ENCODE data around the gene FXYD1. TPM values are rescaled to one million over a fixed set of nuclear protein-coding genes. Genes with fewer than 3 reads are reported as not detected.

The FXYD1 gene
- total RNA-seq, 1 donor from 2014 or later, result 489 TPM

DNA sequence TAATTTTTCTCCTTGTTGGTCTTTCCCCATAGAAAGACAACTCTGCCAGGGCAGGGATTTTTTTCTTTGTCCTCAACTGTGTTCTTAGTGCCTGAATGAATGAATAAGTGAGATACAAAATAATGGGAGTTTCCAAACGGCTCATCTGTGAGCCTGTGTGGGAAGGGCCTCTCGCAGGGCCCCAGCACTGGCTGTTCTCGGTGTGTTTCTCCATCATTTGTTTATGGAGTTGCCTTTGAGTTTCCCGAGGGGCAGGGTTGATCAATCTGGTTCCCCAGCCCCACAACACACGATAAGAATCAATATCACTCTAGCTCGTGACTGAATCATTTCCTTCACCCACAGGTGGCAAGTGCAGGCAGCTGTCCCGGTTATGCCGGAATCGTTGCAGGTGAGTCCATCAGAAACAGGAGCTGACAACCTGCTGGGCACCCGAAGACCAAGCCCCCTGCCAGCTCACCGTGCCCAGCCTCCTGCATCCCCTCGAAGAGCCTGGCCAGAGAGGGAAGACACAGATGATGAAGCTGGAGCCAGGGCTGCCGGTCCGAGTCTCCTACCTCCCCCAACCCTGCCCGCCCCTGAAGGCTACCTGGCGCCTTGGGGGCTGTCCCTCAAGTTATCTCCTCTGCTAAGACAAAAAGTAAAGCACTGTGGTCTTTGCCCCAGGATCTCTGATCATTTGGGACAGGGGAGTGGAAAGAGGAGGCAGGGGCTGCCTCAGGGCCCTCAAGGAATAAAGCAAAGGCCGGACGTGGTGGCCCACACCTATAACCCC, 30.8 kb downstream of the FXYD1 start:
- DNase-seq (no peak), ATAC-seq (no peak)
- intact Hi-C loops (cut with micrococcal nuclease), result no loop called here

DNA sequence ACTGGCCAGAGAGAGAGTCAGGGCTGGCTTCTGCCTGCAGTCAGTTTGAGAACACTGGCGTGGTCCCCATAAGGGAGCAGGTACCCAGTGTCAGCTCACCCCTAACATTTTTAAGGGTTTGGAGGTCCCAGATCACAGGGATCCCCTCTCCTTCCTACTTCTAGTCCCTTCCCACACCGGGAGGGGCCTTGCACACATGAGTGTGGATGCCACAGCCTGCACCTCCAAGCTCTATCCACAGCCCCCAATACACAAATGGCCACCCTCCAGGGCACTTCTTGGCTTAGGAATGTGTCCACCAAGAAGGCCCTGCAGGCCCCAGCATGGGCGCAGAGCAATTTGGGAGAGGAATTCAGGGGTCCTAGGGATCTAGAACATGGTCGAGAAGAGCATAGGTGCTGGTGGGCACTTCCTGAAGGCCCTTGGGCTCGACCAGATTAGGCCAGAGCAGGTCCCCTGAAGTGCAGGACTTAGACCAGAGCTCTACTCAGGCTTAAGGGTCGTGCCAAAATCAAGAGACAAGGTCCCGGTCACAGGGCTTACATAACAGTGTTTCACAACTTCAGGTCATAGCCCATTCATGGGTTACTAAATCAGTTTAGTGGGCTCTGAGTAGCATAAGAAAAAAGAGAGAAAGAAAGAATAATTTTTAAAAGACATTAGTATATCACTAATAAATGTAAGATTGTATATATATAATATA, 31.9 kb downstream of the FXYD1 start:
- intact Hi-C loops (cut with micrococcal nuclease), result no loop called here

DNA sequence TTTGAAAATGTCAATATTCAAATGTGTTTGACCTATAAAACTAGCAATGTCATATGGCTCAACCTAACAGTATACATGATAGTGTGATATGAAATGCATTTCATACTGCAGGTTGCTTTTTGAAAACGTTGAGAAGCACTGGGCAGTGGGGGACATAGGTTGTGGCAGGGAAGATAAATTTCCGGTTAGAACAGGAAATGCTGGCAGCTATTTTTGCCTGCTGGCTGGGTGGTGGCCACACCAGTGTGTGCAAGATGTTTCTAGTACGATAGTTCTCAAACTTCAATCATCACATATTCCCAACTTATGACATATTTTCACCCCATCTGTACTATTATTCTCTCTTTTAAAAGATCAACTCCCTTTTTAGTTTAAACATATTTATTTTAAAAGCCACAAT, 33.1 kb downstream of the FXYD1 start:
- DNase-seq, result no peak
- intact Hi-C loops (cut with micrococcal nuclease), result no loop called here

More for the DNA sequence above, 31.9 kb downstream of the FXYD1 start:
- DNase-seq, result no peak
- ATAC-seq, result peak; percentile 26

DNA sequence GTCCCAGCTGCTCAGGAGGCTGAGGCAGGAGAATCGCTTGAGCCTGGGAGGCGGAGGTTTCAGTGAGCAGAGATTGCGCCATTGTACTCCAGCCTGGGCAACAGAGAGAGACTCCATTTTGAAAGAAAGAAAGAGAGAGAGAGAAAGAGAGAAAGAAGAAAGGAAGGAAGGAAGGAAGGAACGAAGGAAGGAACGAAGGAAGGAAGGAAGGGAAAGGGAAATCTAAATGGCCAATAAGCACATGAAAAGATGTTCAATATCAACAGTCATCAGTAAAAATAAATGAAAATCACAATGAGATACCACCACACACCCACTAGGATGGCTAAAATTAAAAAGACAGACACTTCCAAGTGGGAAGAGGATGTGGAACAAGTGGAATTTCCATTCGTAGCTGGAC, 35.6 kb downstream of the FXYD1 start:
- no peak for ATAC-seq
- intact Hi-C loops (cut with micrococcal nuclease), result no loop called here
- DNase-seq, result no peak

More for the DNA sequence above, 33.1 kb downstream of the FXYD1 start:
- no peak for ATAC-seq

DNA sequence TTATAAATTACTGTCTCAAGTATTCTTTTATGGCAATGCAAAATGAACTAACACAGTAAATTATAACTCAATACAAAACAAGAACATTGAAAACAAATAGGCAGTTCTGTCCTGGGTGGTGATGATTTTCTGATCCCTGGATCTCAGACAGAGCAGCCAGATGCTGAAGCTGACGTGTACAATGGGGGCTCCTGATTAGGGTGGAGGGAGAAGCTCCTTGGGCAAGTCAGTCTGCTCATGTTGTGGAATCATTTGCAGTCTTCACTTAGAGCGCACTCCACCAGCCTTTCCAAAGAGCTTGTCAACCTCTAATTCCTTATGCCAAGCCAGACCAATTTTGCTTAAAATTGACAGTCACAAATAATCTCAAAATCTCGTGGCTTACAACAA, 37.6 kb downstream of the FXYD1 start:
- no peak for ATAC-seq
- DNase-seq, result no peak
- intact Hi-C loops (cut with micrococcal nuclease), result no loop called here

DNA sequence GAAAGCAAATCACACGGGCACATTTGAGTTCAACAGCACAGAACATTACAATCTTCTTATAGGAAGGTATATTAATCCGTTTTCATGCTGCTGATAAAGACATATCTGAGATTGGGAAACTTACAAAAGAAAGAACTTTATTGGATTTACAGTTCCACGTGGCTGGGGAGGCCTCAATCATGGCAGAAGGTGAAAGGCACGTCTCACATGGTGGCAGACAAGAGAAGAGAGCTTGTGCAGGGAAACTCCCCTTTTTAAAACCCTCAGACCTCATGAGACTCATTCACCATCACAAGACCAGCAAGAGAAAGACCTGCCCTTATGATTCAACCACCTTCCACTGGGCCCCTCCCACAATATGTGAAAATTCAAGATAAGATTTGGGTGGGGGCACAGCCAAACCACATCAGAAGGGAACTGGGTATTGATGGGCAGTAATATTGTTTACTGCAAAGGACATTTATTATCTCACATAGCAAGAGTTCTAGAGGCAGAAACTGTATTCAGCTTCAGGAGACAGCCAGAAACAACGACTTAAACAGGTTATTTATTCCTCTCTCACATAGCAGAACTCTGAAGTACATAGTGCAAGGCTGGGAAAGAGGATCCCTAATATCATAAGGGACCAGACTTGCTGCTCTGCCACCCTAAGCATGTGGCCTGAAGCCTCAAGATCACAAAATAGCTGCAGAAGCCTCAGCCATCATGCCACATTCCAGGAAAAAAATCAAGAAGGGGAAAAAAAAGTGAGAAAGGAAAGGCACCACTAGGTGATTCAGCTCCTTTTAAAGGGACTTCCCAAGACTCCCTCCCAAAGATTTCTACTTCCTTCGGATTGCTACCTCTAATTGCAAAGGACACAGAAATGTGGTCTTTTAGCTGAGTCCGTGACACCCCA, 39.0 kb downstream of the FXYD1 start:
- DNase-seq, result no peak
- intact Hi-C loops (cut with micrococcal nuclease), result no loop called here
- no peak for ATAC-seq

DNA sequence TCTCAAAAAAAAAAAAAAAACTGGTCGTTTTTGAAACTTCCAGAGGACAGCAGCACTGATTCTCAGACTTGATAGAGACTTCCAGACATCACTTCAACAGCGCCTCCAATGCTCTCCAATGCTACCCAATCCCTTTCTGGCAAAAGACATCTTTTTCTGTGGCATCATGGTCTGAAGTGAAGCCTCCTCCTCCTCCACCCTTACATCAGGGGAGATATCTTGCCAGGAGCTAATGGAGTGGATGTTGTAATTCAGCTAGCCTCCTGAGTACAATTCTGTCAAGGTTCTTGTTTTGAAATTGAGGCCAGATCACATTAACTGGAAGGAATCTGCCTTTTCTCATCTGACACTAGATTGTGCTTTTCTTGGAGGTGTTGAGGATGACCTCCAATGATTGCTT, 40.1 kb downstream of the FXYD1 start:
- intact Hi-C loops (cut with micrococcal nuclease), result no loop called here
- ATAC-seq, result no peak

DNA sequence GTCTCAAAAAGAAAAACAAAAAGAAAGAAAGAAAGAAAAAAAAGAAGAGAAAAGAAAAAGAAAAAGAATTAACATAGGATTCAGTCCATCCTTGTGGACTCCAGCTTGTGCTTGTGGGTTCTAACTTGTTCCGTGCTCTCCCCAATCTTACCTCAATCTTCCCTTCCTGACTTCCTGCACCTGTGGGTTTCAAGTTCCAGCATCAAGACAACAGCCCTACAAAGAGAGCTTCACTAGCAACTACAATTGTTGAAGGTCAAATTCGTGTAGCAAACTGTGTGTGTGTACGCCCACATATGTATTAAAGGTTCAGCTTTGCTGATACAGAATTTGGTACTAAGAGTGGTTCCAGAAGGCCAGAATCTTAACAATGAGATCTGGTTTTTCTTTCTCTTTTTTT, 41.2 kb downstream of the FXYD1 start:
- ATAC-seq (no peak), DNase-seq (no peak)
- intact Hi-C loops (cut with micrococcal nuclease), result no loop called here

More for the DNA sequence above, 40.1 kb downstream of the FXYD1 start:
- DNase-seq, result no peak

DNA sequence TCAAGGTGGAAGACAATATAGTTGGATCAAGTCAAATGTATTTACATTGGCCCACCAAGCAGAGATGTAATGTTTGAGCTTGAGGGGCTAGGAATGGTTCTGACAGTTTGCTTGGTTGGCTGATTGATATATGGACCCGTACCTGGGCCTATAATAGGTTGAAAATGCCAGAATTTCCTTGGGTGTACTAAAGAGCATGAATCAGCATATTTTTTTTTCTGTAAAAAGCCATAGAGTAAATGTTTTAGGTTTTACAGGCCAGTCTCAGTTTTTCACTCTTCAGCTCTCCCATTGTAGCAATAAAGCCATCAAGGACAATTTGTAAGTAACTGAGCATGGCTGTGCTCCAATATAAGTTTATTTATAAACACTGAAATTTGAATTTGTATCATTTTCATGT, 42.8 kb downstream of the FXYD1 start:
- DNase-seq, result no peak
- intact Hi-C loops (cut with micrococcal nuclease), result no loop called here
- ATAC-seq, result no peak

DNA sequence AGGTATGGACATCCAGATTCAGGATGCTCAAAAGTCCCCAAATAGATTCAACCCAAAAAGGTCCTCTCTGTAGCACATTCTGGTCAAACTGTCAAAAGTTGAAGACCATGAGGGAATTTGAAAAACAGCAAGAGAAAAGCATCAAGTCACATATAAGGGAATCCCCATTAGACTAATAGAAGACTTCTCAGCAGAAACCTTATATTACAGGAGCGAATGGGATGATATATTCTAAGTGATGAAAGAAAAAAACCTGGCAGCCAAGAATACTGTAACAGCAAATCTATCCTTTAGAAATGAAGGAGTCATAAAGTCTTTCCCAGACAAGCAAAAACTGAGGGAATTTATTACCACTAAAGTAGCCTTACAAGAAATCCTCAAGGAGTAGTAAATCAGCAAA, 45.6 kb downstream of the FXYD1 start:
- intact Hi-C loops (cut with micrococcal nuclease), result no loop called here
- no peak for DNase-seq
- no peak for ATAC-seq

DNA sequence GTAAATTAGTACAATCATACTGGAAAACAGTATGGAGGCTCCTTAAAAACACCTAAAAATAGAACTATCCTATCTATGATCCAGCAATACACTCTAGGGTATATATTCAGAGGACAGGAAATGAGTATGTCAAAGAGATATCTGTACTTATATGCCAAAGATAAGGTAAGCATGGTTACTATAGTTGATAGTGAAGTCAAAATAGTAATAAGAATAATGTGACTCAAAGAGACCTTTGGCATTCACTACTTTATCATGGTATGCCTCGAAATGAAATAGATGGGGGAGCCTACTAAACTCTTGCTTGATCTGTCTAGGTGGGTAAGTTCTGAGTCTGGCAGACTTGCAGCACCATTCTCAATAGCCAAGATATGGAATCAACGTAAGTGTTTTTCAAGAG, 46.3 kb downstream of the FXYD1 start:
- DNase-seq (no peak), ATAC-seq (no peak)
- intact Hi-C loops (cut with micrococcal nuclease), result no loop called here

Other genes with a start within 250 kb of the FXYD1 start
- gene ZNF30, start 211.9 kb upstream of the FXYD1 start, total RNA-seq, result 3.7 TPM
- gene ZNF792, start 174.6 kb upstream of the FXYD1 start, total RNA-seq, result 3.4 TPM
- 30.6 TPM for gene GRAMD1A, start 138.5 kb upstream of the FXYD1 start, total RNA-seq
- gene SCN1B, start 108.4 kb upstream of the FXYD1 start, total RNA-seq, result 45.7 TPM
- gene HPN, start 97.1 kb upstream of the FXYD1 start, total RNA-seq, result 9.8 TPM
- gene FXYD3, start 23.0 kb upstream of the FXYD1 start, total RNA-seq, result 3.1 TPM
- gene LGI4, start 3.8 kb upstream of the FXYD1 start, total RNA-seq, result 9.0 TPM
- gene FXYD7, start 4.4 kb downstream of the FXYD1 start, total RNA-seq, result not detected
- 21.2 TPM for gene FXYD5, start 15.9 kb downstream of the FXYD1 start, total RNA-seq
- gene FAM187B, start 89.9 kb downstream of the FXYD1 start, total RNA-seq, result not detected
- gene LSR, start 110.2 kb downstream of the FXYD1 start, total RNA-seq, result 6.1 TPM
- 170 TPM for gene USF2, start 130.1 kb downstream of the FXYD1 start, total RNA-seq
- gene HAMP, start 143.7 kb downstream of the FXYD1 start, total RNA-seq, result not detected
- not detected for gene MAG, start 153.3 kb downstream of the FXYD1 start, total RNA-seq
- gene CD22, start 190.4 kb downstream of the FXYD1 start, total RNA-seq, result 0.52 TPM
- gene FFAR1, start 209.1 kb downstream of the FXYD1 start, total RNA-seq, result not detected
- not detected for gene FFAR3, start 219.6 kb downstream of the FXYD1 start, total RNA-seq
- gene GPR42, start 232.2 kb downstream of the FXYD1 start, total RNA-seq, result not detected